ENCODE measurements around the gene CLIC6. TPM values are rescaled to one million over a fixed set of nuclear protein-coding genes. Genes with fewer than 3 reads are reported as not detected.
A peak's percentile ranks its signal among the peaks of the same experiment; 100 is the strongest.

CLIC6 gene
- total RNA-seq (not detected), polyA plus RNA-seq (not detected)

GRCh38 chr21:34668803-34669148 is at the start of gene CLIC6:
TSS of gene CLIC6 (plus strand) at chr21:34668994. CDS start at chr21:34669389, 395 bp downstream.
- no peaks in the 10 kb centered on the region for H3K36me3 Mint-ChIP-seq
- H3K9me3 Mint-ChIP-seq = peaks cover 0 to 3% (median 0%) of the 10 kb centered on the region in 7 donors
- Histone ChIP-seq H3K36me3 (ENCODE audit: control insufficient read depth, insufficient read depth, low read length) (no peaks in the 10 kb centered on the region), H3K4me1 (ENCODE audit: control insufficient read depth, insufficient read depth, low read length, poor library complexity, severe bottlenecking) (peaks cover 4% of the 10 kb centered on the region), H3K9me3 (ENCODE audit: control insufficient read depth in 2 of 2, low read length in 2 of 2) (no peaks in the 10 kb centered on the region), H3K27ac (ENCODE audit: insufficient read depth, low read length, poor library complexity, severe bottlenecking) (no peak within 1 kb of the TSS), H3K27me3 (ENCODE audit: control insufficient read depth, insufficient read depth, low read length) (peaks cover 25% of the 10 kb centered on the region), H3K4me3 (ENCODE audit: low read depth, low read length) (no peak within 1 kb of the TSS)
- H3K27ac Mint-ChIP-seq = no peak within 1 kb of the TSS
- ATAC-seq (ENCODE audit: low read depth in 2 of 2) = no peak
- H3K4me1 Mint-ChIP-seq = peaks cover 0 to 8% (median 2%) of the 10 kb centered on the region in 4 donors
- peaks cover 50% of the 10 kb centered on the region for H3K27me3 Mint-ChIP-seq
- DNase-seq = no peak
- H3K4me3 Mint-ChIP-seq = peak within 1 kb of the TSS in 2 of 4 donors; percentile 63 to 74

GRCh38 chr21:34619841-34620665 is 48.7 kb upstream of the CLIC6 start:
- Histone ChIP-seq H3K36me3 (ENCODE audit: control insufficient read depth, insufficient read depth, low read length) (no peaks in the 10 kb centered on the region), H3K9me3 (ENCODE audit: control insufficient read depth in 2 of 2, low read length in 2 of 2) (no peaks in the 10 kb centered on the region), H3K27me3 (ENCODE audit: control insufficient read depth, insufficient read depth, low read length) (peaks cover 27% of the 10 kb centered on the region), H3K4me3 (ENCODE audit: low read depth, low read length) (no peak overlapping the region), H3K4me1 (ENCODE audit: control insufficient read depth, insufficient read depth, low read length, poor library complexity, severe bottlenecking) (peaks cover 4% of the 10 kb centered on the region), H3K27ac (ENCODE audit: insufficient read depth, low read length, poor library complexity, severe bottlenecking) (no peak overlapping the region)
- no peak for ATAC-seq (ENCODE audit: low read depth in 2 of 2)
- no peak overlapping the region for H3K4me3 Mint-ChIP-seq
- no peak overlapping the region for H3K27ac Mint-ChIP-seq
- peaks cover 0 to 1% (median 0%) of the 10 kb centered on the region in 7 donors for H3K9me3 Mint-ChIP-seq
- H3K36me3 Mint-ChIP-seq = no peaks in the 10 kb centered on the region
- H3K27me3 Mint-ChIP-seq = peaks cover 33% of the 10 kb centered on the region
- DNase-seq = no peak
- H3K4me1 Mint-ChIP-seq = peaks cover 0 to 6% (median 5%) of the 10 kb centered on the region in 4 donors

- no peaks in the 10 kb centered on the region for H3K36me3 Mint-ChIP-seq
- Histone ChIP-seq H3K4me1 (ENCODE audit: control insufficient read depth, insufficient read depth, low read length, poor library complexity, severe bottlenecking) (no peaks in the 10 kb centered on the region), H3K36me3 (ENCODE audit: control insufficient read depth, insufficient read depth, low read length) (no peaks in the 10 kb centered on the region), H3K4me3 (ENCODE audit: low read depth, low read length) (no peak overlapping the region), H3K9me3 (ENCODE audit: control insufficient read depth in 2 of 2, low read length in 2 of 2) (no peaks in the 10 kb centered on the region), H3K27me3 (ENCODE audit: control insufficient read depth, insufficient read depth, low read length) (peaks cover 34% of the 10 kb centered on the region), H3K27ac (ENCODE audit: insufficient read depth, low read length, poor library complexity, severe bottlenecking) (no peak overlapping the region)
- no peak for DNase-seq
- no peak for ATAC-seq (ENCODE audit: low read depth in 2 of 2)
- H3K4me3 Mint-ChIP-seq = no peak overlapping the region
- peak overlapping the region in 1 of 3 donors; percentile 1 for H3K27ac Mint-ChIP-seq
- H3K9me3 Mint-ChIP-seq = peaks cover 0 to 1% (median 0%) of the 10 kb centered on the region in 7 donors
- H3K4me1 Mint-ChIP-seq = no peaks in the 10 kb centered on the region
- peaks cover 42% of the 10 kb centered on the region for H3K27me3 Mint-ChIP-seq
These were observed 47.1 kb upstream of the CLIC6 start for GRCh38 chr21:34621434-34622350.

- Mint-ChIP-seq H3K27me3 (peaks cover 42% of the 10 kb centered on the region), H3K4me3 (no peak overlapping the region)
- H3K4me3 ChIP-seq (ENCODE audit: low read depth, low read length) = no peak overlapping the region
These were observed 45.3 kb upstream of the CLIC6 start for GRCh38 chr21:34623516-34623915.

GRCh38 chr21:34625030-34625593 is 43.7 kb upstream of the CLIC6 start:
- H3K27ac ChIP-seq (ENCODE audit: insufficient read depth, low read length, poor library complexity, severe bottlenecking) = no peak overlapping the region
- no peaks in the 10 kb centered on the region for H3K36me3 Mint-ChIP-seq
- no peaks in the 10 kb centered on the region for H3K4me1 ChIP-seq (ENCODE audit: control insufficient read depth, insufficient read depth, low read length, poor library complexity, severe bottlenecking)
- H3K27me3 Mint-ChIP-seq = peaks cover 42% of the 10 kb centered on the region
- ATAC-seq (ENCODE audit: low read depth in 2 of 2) (no peak), DNase-seq (no peak)
- H3K36me3 ChIP-seq (ENCODE audit: control insufficient read depth, insufficient read depth, low read length) = no peaks in the 10 kb centered on the region
- H3K9me3 ChIP-seq (ENCODE audit: control insufficient read depth in 2 of 2, low read length in 2 of 2) = no peaks in the 10 kb centered on the region
- no peaks in the 10 kb centered on the region for H3K4me1 Mint-ChIP-seq
- H3K9me3 Mint-ChIP-seq = no peaks in the 10 kb centered on the region
- no peak overlapping the region for H3K4me3 Mint-ChIP-seq
- no peak overlapping the region for H3K4me3 ChIP-seq (ENCODE audit: low read depth, low read length)
- peaks cover 31% of the 10 kb centered on the region for H3K27me3 ChIP-seq (ENCODE audit: control insufficient read depth, insufficient read depth, low read length)
- no peak overlapping the region for H3K27ac Mint-ChIP-seq

More at GRCh38 chr21:34623516-34623915, 45.3 kb upstream of the CLIC6 start:
- no peak for DNase-seq
- no peak overlapping the region for H3K27ac Mint-ChIP-seq
- H3K36me3 ChIP-seq (ENCODE audit: control insufficient read depth, insufficient read depth, low read length) = no peaks in the 10 kb centered on the region
- no peaks in the 10 kb centered on the region for H3K9me3 Mint-ChIP-seq
- H3K4me1 ChIP-seq (ENCODE audit: control insufficient read depth, insufficient read depth, low read length, poor library complexity, severe bottlenecking) = no peaks in the 10 kb centered on the region
- no peaks in the 10 kb centered on the region for H3K9me3 ChIP-seq (ENCODE audit: control insufficient read depth in 2 of 2, low read length in 2 of 2)
- H3K4me1 Mint-ChIP-seq = no peaks in the 10 kb centered on the region
- peaks cover 38% of the 10 kb centered on the region for H3K27me3 ChIP-seq (ENCODE audit: control insufficient read depth, insufficient read depth, low read length)
- ATAC-seq (ENCODE audit: low read depth in 2 of 2) = no peak
- no peak overlapping the region for H3K27ac ChIP-seq (ENCODE audit: insufficient read depth, low read length, poor library complexity, severe bottlenecking)
- no peaks in the 10 kb centered on the region for H3K36me3 Mint-ChIP-seq

- no peak overlapping the region for H3K27ac Mint-ChIP-seq
- no peak for ATAC-seq (ENCODE audit: low read depth in 2 of 2)
- no peak for DNase-seq
These were observed 42.7 kb upstream of the CLIC6 start for GRCh38 chr21:34626131-34626530.

GRCh38 chr21:34630536-34631143 is 38.2 kb upstream of the CLIC6 start:
- DNase-seq (peak; percentile 6 to 67 (median 62)), ATAC-seq (ENCODE audit: low read depth in 2 of 2) (peak; percentile 50 to 69)
- no peak overlapping the region for H3K4me3 Mint-ChIP-seq
- Histone ChIP-seq H3K27ac (ENCODE audit: insufficient read depth, low read length, poor library complexity, severe bottlenecking) (no peak overlapping the region), H3K27me3 (ENCODE audit: control insufficient read depth, insufficient read depth, low read length) (peaks cover 11% of the 10 kb centered on the region), H3K9me3 (ENCODE audit: control insufficient read depth in 2 of 2, low read length in 2 of 2) (no peaks in the 10 kb centered on the region), H3K4me3 (ENCODE audit: low read depth, low read length) (no peak overlapping the region), H3K36me3 (ENCODE audit: control insufficient read depth, insufficient read depth, low read length) (no peaks in the 10 kb centered on the region), H3K4me1 (ENCODE audit: control insufficient read depth, insufficient read depth, low read length, poor library complexity, severe bottlenecking) (no peaks in the 10 kb centered on the region)
- H3K36me3 Mint-ChIP-seq = no peaks in the 10 kb centered on the region
- peaks cover 0 to 2% (median 0%) of the 10 kb centered on the region in 7 donors for H3K9me3 Mint-ChIP-seq
- peaks cover 17% of the 10 kb centered on the region for H3K27me3 Mint-ChIP-seq
- H3K27ac Mint-ChIP-seq = no peak overlapping the region
- H3K4me1 Mint-ChIP-seq = no peaks in the 10 kb centered on the region

More at GRCh38 chr21:34626131-34626530, 42.7 kb upstream of the CLIC6 start:
- Histone ChIP-seq H3K9me3 (ENCODE audit: control insufficient read depth in 2 of 2, low read length in 2 of 2) (no peaks in the 10 kb centered on the region), H3K4me1 (ENCODE audit: control insufficient read depth, insufficient read depth, low read length, poor library complexity, severe bottlenecking) (no peaks in the 10 kb centered on the region), H3K27me3 (ENCODE audit: control insufficient read depth, insufficient read depth, low read length) (peaks cover 27% of the 10 kb centered on the region), H3K4me3 (ENCODE audit: low read depth, low read length) (no peak overlapping the region), H3K27ac (ENCODE audit: insufficient read depth, low read length, poor library complexity, severe bottlenecking) (no peak overlapping the region), H3K36me3 (ENCODE audit: control insufficient read depth, insufficient read depth, low read length) (no peaks in the 10 kb centered on the region)
- peaks cover 33% of the 10 kb centered on the region for H3K27me3 Mint-ChIP-seq
- H3K4me3 Mint-ChIP-seq = no peak overlapping the region
- H3K4me1 Mint-ChIP-seq = no peaks in the 10 kb centered on the region
- no peaks in the 10 kb centered on the region for H3K36me3 Mint-ChIP-seq
- H3K9me3 Mint-ChIP-seq = no peaks in the 10 kb centered on the region

All from CD4-positive, CD25-positive, alpha-beta regulatory T cell (primary cell).